ENCODE measurements around the gene CEP83.
"Not testable (repeated sequence)": the region's sequence is repeated elsewhere in the genome, so short reads cannot be mapped to it uniquely, and the experiment has no call there.

The CEP83 gene

GRCh38 chr12:94380507-94380906 lies 79.2 kb downstream of the CEP83 start:
- DNase-seq (ENCODE audit: low spot score): no peak

- DNase-seq (ENCODE audit: low spot score): no peak
Observed at GRCh38 chr12:94379479-94380113, 80.1 kb downstream of the CEP83 start.

GRCh38 chr12:94377599-94377998 lies 82.1 kb downstream of the CEP83 start:
- DNase-seq (ENCODE audit: low spot score): no peak

- no peak for DNase-seq (ENCODE audit: low spot score)
Observed at GRCh38 chr12:94374124-94374523, 85.5 kb downstream of the CEP83 start.

- no peak for DNase-seq (ENCODE audit: low spot score)
Observed at GRCh38 chr12:94372461-94372860, 87.2 kb downstream of the CEP83 start.

- DNase-seq (ENCODE audit: low spot score): no peak
Observed at GRCh38 chr12:94362653-94363052, 97.0 kb downstream of the CEP83 start.

GRCh38 chr12:94359761-94360160 lies 99.9 kb downstream of the CEP83 start:
- DNase-seq (ENCODE audit: low spot score): no peak

- DNase-seq (ENCODE audit: low spot score): no peak
Observed at GRCh38 chr12:94353130-94353529, 106.5 kb downstream of the CEP83 start.

- no peak for DNase-seq (ENCODE audit: low spot score)
Observed at GRCh38 chr12:94340573-94340972, 119.1 kb downstream of the CEP83 start.

GRCh38 chr12:94338006-94338794 lies 121.5 kb downstream of the CEP83 start:
- DNase-seq (ENCODE audit: low spot score): no peak

GRCh38 chr12:94336211-94336925 lies 123.3 kb downstream of the CEP83 start:
- no peak for DNase-seq (ENCODE audit: low spot score)

- no peak for DNase-seq (ENCODE audit: low spot score)
Observed at GRCh38 chr12:94333396-94333795, 126.3 kb downstream of the CEP83 start.

- DNase-seq (ENCODE audit: low spot score): no peak
Observed at GRCh38 chr12:94329366-94329765, 130.3 kb downstream of the CEP83 start.

GRCh38 chr12:94327809-94328208 lies 131.9 kb downstream of the CEP83 start:
- no peak for DNase-seq (ENCODE audit: low spot score)

GRCh38 chr12:94326727-94327126 lies 132.9 kb downstream of the CEP83 start:
- no peak for DNase-seq (ENCODE audit: low spot score)

- DNase-seq (ENCODE audit: low spot score): no peak
Observed at GRCh38 chr12:94326234-94326633, 133.4 kb downstream of the CEP83 start.

- DNase-seq (ENCODE audit: low spot score): no peak
Observed at GRCh38 chr12:94322346-94322745, 137.3 kb downstream of the CEP83 start.

GRCh38 chr12:94320109-94320508 lies 139.6 kb downstream of the CEP83 start:
- no peak for DNase-seq (ENCODE audit: low spot score)

GRCh38 chr12:94318181-94318580 lies 141.5 kb downstream of the CEP83 start:
- DNase-seq (ENCODE audit: low spot score): no peak

- not testable (repeated sequence) for DNase-seq (ENCODE audit: low spot score)
Observed at GRCh38 chr12:94316600-94316999, 143.1 kb downstream of the CEP83 start.

- no peak for DNase-seq (ENCODE audit: low spot score)
Observed at GRCh38 chr12:94312378-94312777, 147.3 kb downstream of the CEP83 start.

- DNase-seq (ENCODE audit: low spot score): no peak
Observed at GRCh38 chr12:94309373-94309772, 150.3 kb downstream of the CEP83 start.

- no peak for DNase-seq (ENCODE audit: low spot score)
Observed at GRCh38 chr12:94308612-94309011, 151.1 kb downstream of the CEP83 start.
